Endothelial cell of umbilical vein (primary cell): Measurements from ENCODE around the gene BTNL9.

Experiments used
- CTCF ChIP-seq, 2 donors: IDR thresholded peaks; 1 replicate in 1 of 2; 2 replicates in 1 of 2; pipeline ENCODE4 v1.5.1; 2011; ENCODE audit warnings: low read length in 2 of 2, mild to moderate bottlenecking in 2 of 2, moderate library complexity in 2 of 2, control low read depth in 1 of 2, inconsistent platforms in 1 of 2, low read depth in 1 of 2; ENCODE audit not compliant: insufficient read depth in 1 of 2; ENCODE audit errors: extremely low read depth in 1 of 2
- EZH2 ChIP-seq: IDR thresholded peaks from 2 replicates; pipeline ENCODE4 v1.6.1; 2012; ENCODE audit warnings: borderline replicate concordance, low read depth, mild to moderate bottlenecking, moderate library complexity, low read length, inconsistent platforms; ENCODE audit not compliant: severe bottlenecking
- FOS ChIP-seq: IDR thresholded peaks from 2 replicates; pipeline ENCODE4 v1.6.1; 2011; ENCODE audit warnings: mild to moderate bottlenecking, low read length, moderate library complexity, borderline replicate concordance; ENCODE audit not compliant: insufficient read depth
- GATA2 ChIP-seq: IDR thresholded peaks from 2 replicates; pipeline ENCODE4 v1.7.0; 2011; ENCODE audit warnings: low read depth, mild to moderate bottlenecking, moderate library complexity, mixed read lengths, low read length; ENCODE audit not compliant: insufficient read length, insufficient read depth
- JUN ChIP-seq: IDR thresholded peaks from 2 replicates; pipeline ENCODE4 v1.6.1; 2011; ENCODE audit warnings: borderline replicate concordance, low read depth; ENCODE audit not compliant: insufficient read length, insufficient read depth
- MAX ChIP-seq: IDR thresholded peaks from 2 replicates; pipeline ENCODE4 v1.6.1; 2011; ENCODE audit not compliant: insufficient read depth, insufficient read length
- MYC ChIP-seq: IDR thresholded peaks from one replicate; pipeline ENCODE4 v1.6.1; 2011; ENCODE audit warnings: mild to moderate bottlenecking, low read depth, low read length
- POLR2A ChIP-seq: IDR thresholded peaks from 2 replicates; pipeline ENCODE4 v1.6.1; 2012; ENCODE audit warnings: low read depth, mild to moderate bottlenecking, control low read depth, low read length
- POLR2AphosphoS5 ChIP-seq: IDR thresholded peaks from 2 replicates; pipeline ENCODE4 v1.6.1; 2012; ENCODE audit warnings: low read depth, mild to moderate bottlenecking, control low read depth, low read length, moderate library complexity; ENCODE audit not compliant: insufficient read depth

DNA sequence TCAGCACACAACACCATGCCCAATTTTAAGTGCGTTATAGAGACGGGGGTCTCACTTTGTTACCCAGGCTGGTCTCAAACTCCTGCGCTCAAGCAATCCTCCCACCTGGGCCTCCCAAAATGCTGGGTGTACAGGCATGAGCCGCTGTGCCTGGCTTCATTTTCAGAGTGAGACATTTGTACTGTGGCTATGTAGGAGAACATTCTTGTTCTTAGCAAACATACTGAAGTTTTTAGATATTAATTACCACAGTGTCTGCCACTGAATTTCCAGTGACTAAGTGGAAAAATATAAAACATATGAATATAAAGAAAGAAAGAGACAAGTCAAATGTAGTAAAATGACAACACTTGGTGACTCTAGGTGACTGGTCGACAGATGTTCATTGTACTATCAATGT, 20.9 kb downstream of the BTNL9 start:
- TF ChIP-seq MYC (no peak), POLR2AphosphoS5 (no peak), EZH2 (no peak), POLR2A (no peak), CTCF (IDR thresholded peaks at IDR 0.05; ENCODE audit: extremely low read depth in 1 of 2, insufficient read depth in 1 of 2, low read depth in 1 of 2, low read length in 2 of 2) (no peak), JUN (no peak), GATA2 (no peak), FOS (no peak), MAX (no peak)
